Measurements from ENCODE around the gene MYEF2.

The MYEF2 gene

DNA sequence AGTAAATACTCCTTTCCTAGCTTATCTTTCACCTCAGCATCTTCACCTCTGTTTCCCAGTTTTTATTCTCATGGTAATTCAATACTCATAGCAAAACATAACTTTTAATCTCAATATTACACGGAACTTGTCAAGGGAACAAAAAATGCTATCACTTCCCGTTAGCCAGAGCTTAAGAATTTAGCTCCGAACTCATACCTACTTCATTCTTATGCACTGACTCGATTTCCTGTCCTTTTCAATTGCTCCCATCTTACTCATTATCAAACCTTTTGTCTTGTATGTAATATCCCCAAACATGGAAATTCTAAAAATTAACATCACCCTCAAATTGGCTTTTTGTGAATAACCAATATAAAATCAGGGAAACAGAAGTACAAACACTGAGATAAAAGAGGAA lies 28.2 kb downstream of the MYEF2 start:
- Histone ChIP-seq H3K4me3 (ENCODE audit: insufficient read depth, low read length, poor library complexity, severe bottlenecking) (no peak overlapping the region), H4K20me1 (ENCODE audit: low read depth, low read length) (no peaks in the 10 kb centered on the region), H3K4me2 (ENCODE audit: low read depth, low read length, poor library complexity, severe bottlenecking) (no peak overlapping the region), H3K27ac (ENCODE audit: low read depth, low read length) (no peak overlapping the region), H3K9me2 (replicated peaks; ENCODE audit: insufficient read depth, low read length) (no peaks in the 10 kb centered on the region), H3K9me3 (ENCODE audit: insufficient read depth, low read length) (no peaks in the 10 kb centered on the region), H3K36me3 (ENCODE audit: low read length) (no peaks in the 10 kb centered on the region), H2AFZ (ENCODE audit: low read depth, low read length, severe bottlenecking) (no peak overlapping the region), H3F3A (ENCODE audit: insufficient read depth) (no peaks in the 10 kb centered on the region), H3K27me3 (ENCODE audit: low read length) (no peaks in the 10 kb centered on the region), H3K9ac (ENCODE audit: low read length) (no peak overlapping the region), H3K79me2 (ENCODE audit: insufficient read depth, low read length) (no peaks in the 10 kb centered on the region)
- no peak for TF ChIP-seq EZH2phosphoT487 (conservative IDR thresholded peaks at IDR 0.05; ENCODE audit: low read length)
- TF ChIP-seq, protein P1, sequence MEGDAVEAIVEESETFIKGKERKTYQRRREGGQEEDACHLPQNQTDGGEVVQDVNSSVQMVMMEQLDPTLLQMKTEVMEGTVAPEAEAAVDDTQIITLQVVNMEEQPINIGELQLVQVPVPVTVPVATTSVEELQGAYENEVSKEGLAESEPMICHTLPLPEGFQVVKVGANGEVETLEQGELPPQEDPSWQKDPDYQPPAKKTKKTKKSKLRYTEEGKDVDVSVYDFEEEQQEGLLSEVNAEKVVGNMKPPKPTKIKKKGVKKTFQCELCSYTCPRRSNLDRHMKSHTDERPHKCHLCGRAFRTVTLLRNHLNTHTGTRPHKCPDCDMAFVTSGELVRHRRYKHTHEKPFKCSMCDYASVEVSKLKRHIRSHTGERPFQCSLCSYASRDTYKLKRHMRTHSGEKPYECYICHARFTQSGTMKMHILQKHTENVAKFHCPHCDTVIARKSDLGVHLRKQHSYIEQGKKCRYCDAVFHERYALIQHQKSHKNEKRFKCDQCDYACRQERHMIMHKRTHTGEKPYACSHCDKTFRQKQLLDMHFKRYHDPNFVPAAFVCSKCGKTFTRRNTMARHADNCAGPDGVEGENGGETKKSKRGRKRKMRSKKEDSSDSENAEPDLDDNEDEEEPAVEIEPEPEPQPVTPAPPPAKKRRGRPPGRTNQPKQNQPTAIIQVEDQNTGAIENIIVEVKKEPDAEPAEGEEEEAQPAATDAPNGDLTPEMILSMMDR (IDR thresholded peaks at IDR 0.05; ENCODE audit: insufficient read depth, low read length, poor library complexity, severe bottlenecking) = no peak

DNA sequence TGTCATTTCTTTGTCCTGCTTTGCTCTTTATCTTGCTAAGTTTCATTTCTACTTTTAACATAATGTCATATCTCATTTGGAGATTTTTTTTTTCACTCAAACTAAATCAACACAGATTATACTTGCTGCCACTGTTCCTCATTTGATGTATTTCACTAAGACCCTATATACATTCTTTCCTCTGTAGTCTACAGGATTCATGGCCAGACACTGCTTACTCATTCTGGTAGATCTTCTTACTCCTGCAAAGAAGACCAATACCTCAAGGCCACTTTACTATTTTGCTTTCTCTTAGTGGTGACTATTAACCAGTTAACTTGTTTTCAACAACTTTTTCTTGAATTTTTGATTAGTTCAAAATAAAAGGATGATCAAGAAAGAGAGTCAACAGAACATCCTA lies 30.7 kb downstream of the MYEF2 start:
- H3K27ac ChIP-seq (ENCODE audit: low read depth, low read length) = no peak overlapping the region
- no peaks in the 10 kb centered on the region for H3K9me2 ChIP-seq (replicated peaks; ENCODE audit: insufficient read depth, low read length)
- H4K20me1 ChIP-seq (ENCODE audit: low read depth, low read length) = no peaks in the 10 kb centered on the region
- no peaks in the 10 kb centered on the region for H3K27me3 ChIP-seq (ENCODE audit: low read length)
- TF ChIP-seq, protein P1 (IDR thresholded peaks at IDR 0.05; ENCODE audit: insufficient read depth, low read length, poor library complexity, severe bottlenecking) = no peak
- TF ChIP-seq EZH2phosphoT487 (conservative IDR thresholded peaks at IDR 0.05; ENCODE audit: low read length) = no peak
- no peak overlapping the region for H3K9ac ChIP-seq (ENCODE audit: low read length)
- no peaks in the 10 kb centered on the region for H3K36me3 ChIP-seq (ENCODE audit: low read length)
- no peaks in the 10 kb centered on the region for H3K79me2 ChIP-seq (ENCODE audit: insufficient read depth, low read length)
- H3K9me3 ChIP-seq (ENCODE audit: insufficient read depth, low read length) = no peaks in the 10 kb centered on the region
- no peak overlapping the region for H3K4me3 ChIP-seq (ENCODE audit: insufficient read depth, low read length, poor library complexity, severe bottlenecking)
- no peaks in the 10 kb centered on the region for H3F3A ChIP-seq (ENCODE audit: insufficient read depth)
- H3K4me2 ChIP-seq (ENCODE audit: low read depth, low read length, poor library complexity, severe bottlenecking) = no peak overlapping the region
- H2AFZ ChIP-seq (ENCODE audit: low read depth, low read length, severe bottlenecking) = no peak overlapping the region

DNA sequence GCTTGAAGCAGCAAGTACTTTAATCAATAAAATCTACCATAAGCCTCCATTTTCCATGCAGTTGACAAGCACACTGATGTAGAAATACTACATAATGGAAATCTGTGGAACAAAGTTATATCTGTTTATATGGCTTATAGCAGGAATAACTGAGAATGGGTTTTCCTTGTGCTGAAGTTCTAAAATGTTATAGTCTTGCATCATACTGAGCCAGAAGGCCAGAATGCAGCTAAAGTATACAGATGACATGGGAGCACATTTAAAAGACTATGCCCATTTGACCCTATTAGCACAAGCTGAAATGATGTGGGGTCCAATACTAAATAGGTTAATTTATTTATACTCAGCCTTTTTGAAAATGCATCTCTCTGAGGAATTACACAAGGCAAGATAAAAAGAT lies 32.2 kb downstream of the MYEF2 start:
- no peaks in the 10 kb centered on the region for H3K9me3 ChIP-seq (ENCODE audit: insufficient read depth, low read length)
- H3K27ac ChIP-seq (ENCODE audit: low read depth, low read length) = no peak overlapping the region
- no peak overlapping the region for H2AFZ ChIP-seq (ENCODE audit: low read depth, low read length, severe bottlenecking)
- no peaks in the 10 kb centered on the region for H4K20me1 ChIP-seq (ENCODE audit: low read depth, low read length)
- TF ChIP-seq, protein P1 (IDR thresholded peaks at IDR 0.05; ENCODE audit: insufficient read depth, low read length, poor library complexity, severe bottlenecking) = no peak
- TF ChIP-seq EZH2phosphoT487 (conservative IDR thresholded peaks at IDR 0.05; ENCODE audit: low read length) = no peak
- H3K36me3 ChIP-seq (ENCODE audit: low read length) = no peaks in the 10 kb centered on the region
- no peak overlapping the region for H3K9ac ChIP-seq (ENCODE audit: low read length)
- H3K4me2 ChIP-seq (ENCODE audit: low read depth, low read length, poor library complexity, severe bottlenecking) = no peak overlapping the region
- H3K27me3 ChIP-seq (ENCODE audit: low read length) = no peaks in the 10 kb centered on the region
- H3K4me3 ChIP-seq (ENCODE audit: insufficient read depth, low read length, poor library complexity, severe bottlenecking) = no peak overlapping the region
- H3K79me2 ChIP-seq (ENCODE audit: insufficient read depth, low read length) = no peaks in the 10 kb centered on the region
- no peaks in the 10 kb centered on the region for H3K9me2 ChIP-seq (replicated peaks; ENCODE audit: insufficient read depth, low read length)
- H3F3A ChIP-seq (ENCODE audit: insufficient read depth) = no peaks in the 10 kb centered on the region
